Measurements from ENCODE around the gene ESPN.
"Not testable (repeated sequence)": the region's sequence is repeated elsewhere in the genome, so short reads cannot be mapped to it uniquely, and the experiment has no call there.

The ESPN gene

GRCh38 chr1:6418668-6419396, 5.7 kb upstream of the ESPN start:
- no peak for TF ChIP-seq ZNF274 (IDR thresholded peaks at IDR 0.05; ENCODE audit: low read depth, low read length)
- no peak overlapping the region for H3K4me3 ChIP-seq (ENCODE audit: low read length)

DNA sequence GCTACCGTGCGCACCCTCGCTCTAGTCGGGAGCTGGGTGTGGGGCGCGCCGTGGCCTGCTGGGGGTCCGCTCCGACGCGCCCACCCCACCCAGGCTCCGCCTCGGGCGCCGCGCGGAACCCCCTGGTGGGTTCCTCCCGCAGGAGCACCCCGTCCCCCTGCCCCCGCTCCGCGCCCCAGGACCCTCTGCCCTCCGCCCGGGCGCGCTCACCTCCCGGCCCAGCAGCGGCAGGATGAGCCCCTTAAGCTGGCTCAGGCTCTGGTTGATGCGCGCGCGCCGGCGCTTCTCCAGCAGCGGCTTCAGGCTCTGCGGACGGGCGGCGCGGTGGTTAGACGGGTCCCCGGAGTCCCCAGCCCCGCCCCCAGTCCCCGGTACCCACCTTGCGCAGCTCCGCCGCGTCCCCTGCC, 5.2 kb upstream of the ESPN start:
- TF ChIP-seq ZNF274 (IDR thresholded peaks at IDR 0.05; ENCODE audit: low read depth, low read length), result no peak
- no peak overlapping the region for H3K4me3 ChIP-seq (ENCODE audit: low read length)

DNA sequence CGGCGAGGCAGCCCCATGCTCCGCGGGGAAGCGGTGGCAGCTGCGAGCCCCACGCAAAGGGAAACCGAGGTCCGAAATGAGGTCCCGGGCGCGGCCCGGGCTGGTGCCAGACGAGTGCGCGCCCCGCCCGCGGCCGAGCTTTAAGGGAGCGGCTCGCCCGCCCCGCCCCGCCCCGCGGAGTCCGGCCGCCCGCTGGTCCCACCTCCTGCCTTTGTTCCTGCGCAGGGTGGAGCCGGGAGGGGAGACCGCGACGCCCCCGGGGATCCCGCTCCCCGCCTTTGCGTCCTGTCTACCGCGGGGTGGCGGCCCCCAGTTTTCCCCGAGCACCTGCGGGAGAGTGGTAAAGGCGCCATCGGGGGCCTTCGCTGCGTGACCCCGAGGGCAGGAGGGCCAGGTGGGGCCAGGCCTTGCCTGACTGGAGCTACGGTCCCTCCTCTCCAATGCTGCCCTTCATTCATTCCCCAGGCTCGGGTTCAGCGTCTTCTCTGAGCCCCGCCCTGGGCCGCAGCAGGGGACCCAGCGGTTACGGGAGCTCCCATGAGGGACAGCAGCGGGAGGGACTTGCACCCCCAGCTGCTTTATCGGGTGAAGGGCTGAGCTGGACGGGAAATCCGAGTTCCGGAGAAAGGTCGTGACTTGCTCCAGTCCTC, 4.6 kb upstream of the ESPN start, which contains the start of gene HES2:
Gene HES2, minus strand, starts transcription at position 116 of the 650 bp plus-strand sequence. Its CDS starts 99 bp downstream, at position 17.
- no peak for TF ChIP-seq ZNF274 (IDR thresholded peaks at IDR 0.05; ENCODE audit: low read depth, low read length)
- no peak within 1 kb of the TSS for H3K4me3 ChIP-seq (ENCODE audit: low read length)

DNA sequence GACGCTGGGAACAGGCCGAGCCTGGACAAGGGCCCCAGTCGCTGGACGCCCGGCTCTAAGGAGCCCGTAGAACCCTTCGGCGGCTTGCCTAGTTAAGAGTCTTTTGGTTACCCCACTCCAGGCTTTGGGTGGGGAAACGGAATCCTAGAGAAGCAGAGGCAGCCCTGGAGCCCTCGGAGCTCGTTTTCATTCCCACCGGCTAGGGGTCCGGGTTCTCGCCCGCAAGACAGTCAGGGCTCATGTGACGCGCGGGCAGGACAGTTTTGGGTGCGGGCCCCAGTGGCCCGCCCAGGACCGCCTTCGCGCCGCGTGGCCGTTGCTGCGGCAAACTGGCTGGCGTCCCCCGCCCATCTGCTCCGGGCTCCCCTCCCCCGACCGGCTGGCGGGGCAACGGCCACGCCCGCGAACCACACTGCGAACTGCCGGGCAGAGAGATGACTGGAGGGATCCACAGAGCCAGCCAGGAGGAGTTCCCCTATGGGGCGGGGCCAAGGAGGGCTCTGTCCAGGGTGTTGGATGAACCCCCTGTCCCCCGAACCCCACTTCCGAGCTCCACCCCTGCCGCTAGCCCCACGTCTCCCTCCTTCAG, 4.0 kb upstream of the ESPN start:
- no peak overlapping the region for H3K4me3 ChIP-seq (ENCODE audit: low read length)
- TF ChIP-seq ZNF274 (IDR thresholded peaks at IDR 0.05; ENCODE audit: low read depth, low read length), result no peak

GRCh38 chr1:6421266-6421665, 3.3 kb upstream of the ESPN start:
- TF ChIP-seq ZNF274 (IDR thresholded peaks at IDR 0.05; ENCODE audit: low read depth, low read length), result no peak
- no peak overlapping the region for H3K4me3 ChIP-seq (ENCODE audit: low read length)

GRCh38 chr1:6423321-6423999, 1.1 kb upstream of the ESPN start:
- no peak overlapping the region for H3K4me3 ChIP-seq (ENCODE audit: low read length)
- TF ChIP-seq ZNF274 (IDR thresholded peaks at IDR 0.05; ENCODE audit: low read depth, low read length), result no peak

GRCh38 chr1:6424000-6424565, 493 bp upstream of the ESPN start:
- no peak for TF ChIP-seq ZNF274 (IDR thresholded peaks at IDR 0.05; ENCODE audit: low read depth, low read length)
- no peak overlapping the region for H3K4me3 ChIP-seq (ENCODE audit: low read length)

- no peak for TF ChIP-seq ZNF274 (IDR thresholded peaks at IDR 0.05; ENCODE audit: low read depth, low read length)
- no peak overlapping the region for H3K4me3 ChIP-seq (ENCODE audit: low read length)
These were observed 1.1 kb downstream of the ESPN start for GRCh38 chr1:6425658-6426057.

- no peak overlapping the region for H3K4me3 ChIP-seq (ENCODE audit: low read length)
- no peak for TF ChIP-seq ZNF274 (IDR thresholded peaks at IDR 0.05; ENCODE audit: low read depth, low read length)
These were observed 1.8 kb downstream of the ESPN start for GRCh38 chr1:6426277-6426971.

DNA sequence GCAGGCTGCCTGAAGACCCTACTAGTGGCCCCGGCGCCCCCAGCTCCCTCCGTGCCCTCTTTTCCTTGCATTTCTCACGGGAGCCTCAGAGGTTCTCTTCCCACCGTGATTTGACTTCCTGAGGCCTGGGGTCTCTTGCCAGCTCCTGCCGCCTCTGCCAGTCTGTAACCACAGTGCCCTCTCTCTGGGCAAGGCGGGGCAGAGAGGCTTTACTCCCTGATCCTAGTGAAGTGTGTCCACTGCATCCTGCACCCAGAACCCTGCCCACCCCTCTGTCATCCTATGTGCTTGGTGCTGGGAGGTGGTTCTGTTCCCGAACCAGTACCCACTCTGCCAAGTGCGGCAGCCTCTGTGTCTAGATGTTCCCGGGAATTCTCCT, 2.4 kb downstream of the ESPN start:
- no peak for TF ChIP-seq ZNF274 (IDR thresholded peaks at IDR 0.05; ENCODE audit: low read depth, low read length)

GRCh38 chr1:6427441-6428390, 3.1 kb downstream of the ESPN start:
- no peak for TF ChIP-seq ZNF274 (IDR thresholded peaks at IDR 0.05; ENCODE audit: low read depth, low read length)
- H3K4me3 ChIP-seq (ENCODE audit: low read length), result no peak overlapping the region

More for the DNA sequence above, 2.4 kb downstream of the ESPN start:
- no peak overlapping the region for H3K4me3 ChIP-seq (ENCODE audit: low read length)

DNA sequence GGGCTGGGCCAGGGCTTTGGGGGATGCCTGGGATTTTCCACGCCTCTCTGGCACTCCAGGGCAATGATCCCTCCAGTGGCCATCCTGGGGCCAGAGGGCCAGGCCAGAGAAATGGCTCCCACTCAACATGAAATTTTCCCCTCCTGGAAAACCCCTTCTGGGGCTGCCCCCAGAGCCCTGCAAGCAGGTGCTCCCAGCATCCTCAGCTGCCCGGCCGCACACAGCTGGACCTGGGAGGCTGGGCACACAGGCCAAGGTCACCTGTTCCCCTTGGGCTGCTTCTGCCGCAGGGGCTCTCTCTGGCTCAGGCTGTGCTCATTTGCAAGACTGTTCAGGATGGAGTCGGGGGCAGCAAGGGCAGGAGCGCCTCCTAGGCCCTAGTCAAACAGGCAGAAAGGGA, 3.9 kb downstream of the ESPN start:
- not testable (repeated sequence) for H3K4me3 ChIP-seq (ENCODE audit: low read length)

DNA sequence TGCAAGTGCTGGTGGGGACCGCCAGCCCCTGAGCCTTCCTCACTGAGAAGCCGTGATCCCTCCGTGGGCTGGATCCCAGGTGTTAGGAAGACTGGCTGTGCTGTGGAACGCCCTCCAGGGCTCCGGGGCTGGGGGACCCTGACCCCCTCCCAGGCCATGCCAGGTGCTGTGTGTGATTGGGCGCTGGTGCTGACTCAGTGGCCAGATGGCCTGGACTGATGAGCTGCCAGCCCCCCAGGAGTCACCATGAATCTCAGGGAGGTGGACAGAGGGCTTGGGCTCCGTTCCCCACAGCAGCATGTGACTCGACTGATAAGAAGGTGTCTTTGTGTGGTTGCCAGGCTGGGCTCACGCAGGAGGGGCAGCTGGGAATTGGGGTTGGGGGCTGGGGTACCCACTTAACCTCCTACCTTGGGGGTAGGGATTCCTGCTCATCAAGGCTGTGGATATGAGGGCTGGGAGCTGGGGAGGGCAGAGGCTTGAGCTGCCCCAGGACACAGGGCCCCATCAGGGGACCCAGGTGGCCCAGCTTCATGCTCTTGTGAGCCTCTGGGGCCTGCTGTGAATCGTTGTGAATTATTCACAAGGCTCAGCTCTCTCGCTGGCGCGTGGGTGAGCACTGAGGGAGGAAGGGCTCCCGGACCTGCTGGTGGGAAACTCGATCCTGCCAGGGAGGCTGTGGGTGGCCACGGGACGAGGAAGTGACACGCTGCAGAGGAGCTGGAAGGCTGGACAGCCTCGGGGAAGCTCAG, 5.3 kb downstream of the ESPN start:
- not testable (repeated sequence) for H3K4me3 ChIP-seq (ENCODE audit: low read length)

DNA sequence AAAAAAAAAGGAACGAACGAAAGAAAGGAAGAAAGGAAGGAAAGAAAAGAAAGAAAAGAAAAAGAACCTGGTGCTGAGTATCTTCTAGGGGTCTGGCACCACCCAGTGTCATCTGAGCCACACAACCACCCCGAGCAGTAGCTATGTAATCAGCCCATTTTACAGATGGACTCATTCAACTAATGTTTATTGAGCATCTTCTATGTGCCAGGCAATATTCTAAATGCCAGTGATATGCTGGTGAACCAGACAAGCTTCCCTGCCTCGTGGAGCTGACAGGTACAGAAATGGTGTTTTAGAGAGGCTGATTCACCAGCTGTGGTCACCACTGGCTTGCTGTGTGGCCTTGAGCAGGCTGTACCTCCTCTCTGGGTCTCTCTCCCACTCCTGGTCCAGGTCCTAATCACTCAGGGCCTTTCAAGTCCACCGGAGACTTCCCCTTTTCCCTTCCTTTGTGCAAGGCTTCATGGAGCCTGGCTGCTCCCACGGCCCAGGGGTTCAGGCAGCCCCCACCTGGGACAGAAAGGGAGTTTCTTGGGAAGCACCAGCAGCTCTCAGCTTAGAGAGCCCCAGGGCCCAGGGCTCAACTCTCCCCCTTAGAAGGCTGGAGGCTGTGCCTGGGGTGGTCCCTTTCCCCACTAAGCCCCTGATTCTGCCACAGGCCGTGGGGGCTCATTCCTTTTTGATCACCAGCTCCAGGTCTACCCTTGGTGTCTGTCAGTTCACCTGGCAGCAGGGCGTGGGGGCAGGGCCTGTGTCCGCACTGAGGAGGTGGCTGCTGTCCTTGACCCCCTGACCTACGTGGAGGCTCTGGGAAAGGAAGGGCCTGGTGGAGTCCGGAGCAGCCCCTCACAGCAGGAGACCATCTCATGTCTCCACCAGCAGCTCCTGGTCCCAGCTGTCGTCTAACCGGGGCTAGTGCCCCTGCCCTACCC, 7.3 kb downstream of the ESPN start:
- not testable (repeated sequence) for H3K4me3 ChIP-seq (ENCODE audit: low read length)

Measured in GM08714 (cell line).